T-helper 2 cell treated with Interferon-gamma antibody and Interleukin-4, amounts not matched to agents 5 μg/mL and 100 μg/mL, for 36 hours (primary cell): ENCODE results near the gene CDC42EP4.

ENCODE experiments used
- DNase-seq: peaks from one replicate; pipeline ENCODE4 v3.0.0; 2021; ENCODE audit warnings: low spot score
- H3K27ac Mint-ChIP-seq: one replicate; pipeline ENCODE4 v1.8.0; 2021; ENCODE audit warnings: mild to moderate bottlenecking, mixed read lengths
- H3K27me3 Mint-ChIP-seq: one replicate; pipeline ENCODE4 v1.8.0; 2021; ENCODE audit warnings: low read depth, mixed read lengths
- H3K36me3 Mint-ChIP-seq: one replicate; pipeline ENCODE4 v1.8.0; 2021; ENCODE audit warnings: low read depth, mixed read lengths
- H3K4me1 Mint-ChIP-seq: one replicate; pipeline ENCODE4 v1.8.0; 2021; ENCODE audit warnings: low read depth, mixed read lengths
- H3K4me3 Mint-ChIP-seq: one replicate; pipeline ENCODE4 v1.8.0; 2022; ENCODE audit warnings: mild to moderate bottlenecking, moderate library complexity, mixed read lengths
- H3K9me3 Mint-ChIP-seq: one replicate; pipeline ENCODE4 v1.8.0; 2021; ENCODE audit warnings: mixed read lengths

The CDC42EP4 gene

GRCh38 chr17:73262676-73263642 is 48.8 kb downstream of the CDC42EP4 start:
- Mint-ChIP-seq H3K9me3 (no peaks in the 10 kb centered on the region), H3K4me3 (no peak overlapping the region), H3K27me3 (no peaks in the 10 kb centered on the region), H3K27ac (no peak overlapping the region), H3K4me1 (no peaks in the 10 kb centered on the region), H3K36me3 (no peaks in the 10 kb centered on the region)
- no peak for DNase-seq

- no peak for DNase-seq
- Mint-ChIP-seq H3K27ac (no peak overlapping the region), H3K9me3 (no peaks in the 10 kb centered on the region), H3K4me3 (no peak overlapping the region), H3K27me3 (no peaks in the 10 kb centered on the region), H3K4me1 (no peaks in the 10 kb centered on the region), H3K36me3 (no peaks in the 10 kb centered on the region)
These were observed 49.7 kb downstream of the CDC42EP4 start for GRCh38 chr17:73261952-73262675.

- Mint-ChIP-seq H3K9me3 (no peaks in the 10 kb centered on the region), H3K27ac (no peak within 1 kb of the TSS), H3K27me3 (no peaks in the 10 kb centered on the region)
These were observed 50.2 kb downstream of the CDC42EP4 start, which contains the start of gene CPSF4L for GRCh38 chr17:73261617-73261951. Gene CPSF4L (minus strand): TSS chr17:73261880. CDS start chr17:73261818, 62 bp downstream.

GRCh38 chr17:73257516-73257915 is 54.3 kb downstream of the CDC42EP4 start:
- no peaks in the 10 kb centered on the region for H3K27me3 Mint-ChIP-seq
- H3K4me1 Mint-ChIP-seq: no peaks in the 10 kb centered on the region
- no peak overlapping the region for H3K4me3 Mint-ChIP-seq
- H3K36me3 Mint-ChIP-seq: no peaks in the 10 kb centered on the region
- DNase-seq: no peak
- no peaks in the 10 kb centered on the region for H3K9me3 Mint-ChIP-seq
- H3K27ac Mint-ChIP-seq: no peak overlapping the region

More at GRCh38 chr17:73261617-73261951, 50.2 kb downstream of the CDC42EP4 start, which contains the start of gene CPSF4L:
- Mint-ChIP-seq H3K4me1 (no peaks in the 10 kb centered on the region), H3K4me3 (no peak within 1 kb of the TSS), H3K36me3 (no peaks in the 10 kb centered on the region)
- DNase-seq: no peak

GRCh38 chr17:73256220-73256619 is 55.6 kb downstream of the CDC42EP4 start:
- Mint-ChIP-seq H3K36me3 (no peaks in the 10 kb centered on the region), H3K4me3 (no peak overlapping the region), H3K9me3 (no peaks in the 10 kb centered on the region), H3K4me1 (no peaks in the 10 kb centered on the region), H3K27ac (no peak overlapping the region), H3K27me3 (no peaks in the 10 kb centered on the region)
- no peak for DNase-seq

- H3K4me1 Mint-ChIP-seq: no peaks in the 10 kb centered on the region
- DNase-seq: peak; percentile 44
- no peak overlapping the region for H3K4me3 Mint-ChIP-seq
- no peaks in the 10 kb centered on the region for H3K36me3 Mint-ChIP-seq
- H3K27me3 Mint-ChIP-seq: no peaks in the 10 kb centered on the region
- H3K27ac Mint-ChIP-seq: no peak overlapping the region
- H3K9me3 Mint-ChIP-seq: no peaks in the 10 kb centered on the region
These were observed 56.1 kb downstream of the CDC42EP4 start for GRCh38 chr17:73255671-73256181.

GRCh38 chr17:73251871-73252270 is 59.9 kb downstream of the CDC42EP4 start:
- no peaks in the 10 kb centered on the region for H3K36me3 Mint-ChIP-seq
- no peak overlapping the region for H3K27ac Mint-ChIP-seq
- no peak overlapping the region for H3K4me3 Mint-ChIP-seq
- H3K9me3 Mint-ChIP-seq: no peaks in the 10 kb centered on the region
- no peak for DNase-seq
- H3K4me1 Mint-ChIP-seq: no peaks in the 10 kb centered on the region
- no peaks in the 10 kb centered on the region for H3K27me3 Mint-ChIP-seq

GRCh38 chr17:73250851-73251640 is 60.8 kb downstream of the CDC42EP4 start:
- Mint-ChIP-seq H3K27ac (no peak overlapping the region), H3K27me3 (no peaks in the 10 kb centered on the region), H3K4me1 (no peaks in the 10 kb centered on the region), H3K9me3 (no peaks in the 10 kb centered on the region), H3K4me3 (no peak overlapping the region), H3K36me3 (peaks cover 2% of the 10 kb centered on the region)
- no peak for DNase-seq

- H3K27ac Mint-ChIP-seq: no peak overlapping the region
- DNase-seq: no peak
- H3K4me1 Mint-ChIP-seq: no peaks in the 10 kb centered on the region
- H3K9me3 Mint-ChIP-seq: no peaks in the 10 kb centered on the region
- H3K4me3 Mint-ChIP-seq: no peak overlapping the region
- H3K36me3 Mint-ChIP-seq: peaks cover 4% of the 10 kb centered on the region
- no peaks in the 10 kb centered on the region for H3K27me3 Mint-ChIP-seq
These were observed 62.1 kb downstream of the CDC42EP4 start for GRCh38 chr17:73249700-73250099.

- Mint-ChIP-seq H3K4me1 (no peaks in the 10 kb centered on the region), H3K36me3 (peaks cover 7% of the 10 kb centered on the region), H3K4me3 (no peak overlapping the region), H3K27ac (no peak overlapping the region), H3K9me3 (no peaks in the 10 kb centered on the region), H3K27me3 (no peaks in the 10 kb centered on the region)
- no peak for DNase-seq
These were observed 63.3 kb downstream of the CDC42EP4 start for GRCh38 chr17:73248532-73248931.

GRCh38 chr17:73247726-73248125 is 64.1 kb downstream of the CDC42EP4 start:
- H3K4me1 Mint-ChIP-seq: no peaks in the 10 kb centered on the region
- DNase-seq: no peak
- no peak overlapping the region for H3K4me3 Mint-ChIP-seq
- H3K36me3 Mint-ChIP-seq: peaks cover 9% of the 10 kb centered on the region
- no peaks in the 10 kb centered on the region for H3K27me3 Mint-ChIP-seq
- no peak overlapping the region for H3K27ac Mint-ChIP-seq
- no peaks in the 10 kb centered on the region for H3K9me3 Mint-ChIP-seq

- H3K27me3 Mint-ChIP-seq: no peaks in the 10 kb centered on the region
- no peak overlapping the region for H3K27ac Mint-ChIP-seq
- H3K4me1 Mint-ChIP-seq: peaks cover 19% of the 10 kb centered on the region
- H3K9me3 Mint-ChIP-seq: no peaks in the 10 kb centered on the region
- no peak overlapping the region for H3K4me3 Mint-ChIP-seq
- H3K36me3 Mint-ChIP-seq: peaks cover 49% of the 10 kb centered on the region
- DNase-seq: no peak
These were observed 71.2 kb downstream of the CDC42EP4 start for GRCh38 chr17:73240561-73240960.

- H3K4me1 Mint-ChIP-seq: peaks cover 26% of the 10 kb centered on the region
- H3K9me3 Mint-ChIP-seq: no peaks in the 10 kb centered on the region
- no peak for DNase-seq
- H3K4me3 Mint-ChIP-seq: peak overlapping the region; percentile 41
- no peaks in the 10 kb centered on the region for H3K27me3 Mint-ChIP-seq
- H3K36me3 Mint-ChIP-seq: peaks cover 52% of the 10 kb centered on the region
- peak overlapping the region; percentile 29 for H3K27ac Mint-ChIP-seq
These were observed 74.1 kb downstream of the CDC42EP4 start for GRCh38 chr17:73237714-73238113.
